Endothelial cell of umbilical vein (primary cell): ENCODE data around the gene TMEM269. TPM values are rescaled to one million over a fixed set of nuclear protein-coding genes. Genes with fewer than 3 reads are reported as not detected.

Source experiments
- BruUV-seq: library from RNA; stranded (reverse); fragments of 400-500 nt; replicated peaks from 2 replicates; lab custom pipeline; 2021; lab: Mats Ljungman, UMichigan
- CTCF ChIA-PET: fragments of 300-600, 350-600 bp; sonication (Branson Sonifier 250); formaldehyde crosslinking; loops from one replicate; lab custom pipeline; 2021; ENCODE audit warnings: antibody characterized with exemption, inconsistent platforms; lab: Charles Lee
- POLR2A ChIA-PET: fragments of 300-600, 350-600 bp; sonication (Branson Sonifier 250); formaldehyde crosslinking; loops from one replicate; lab custom pipeline; 2021; ENCODE audit warnings: antibody characterized with exemption, inconsistent platforms; lab: Charles Lee
- DNase-seq: peaks from one replicate; pipeline ENCODE4 v3.0.0-alpha.2; 2011; ENCODE audit warnings: low read depth, low spot score
- FAIRE-seq: peaks from 2 replicates; lab custom pipeline; 2011; peaks lifted over from hg19 to GRCh38; lab: Jason Lieb, UNC
- H2AFZ ChIP-seq: 2 replicates; pipeline ENCODE4 v1.6.0; 2012; ENCODE audit warnings: low read depth, low read length, control low read depth, inconsistent platforms
- H3K27ac ChIP-seq: 2 replicates; pipeline ENCODE4 v1.5.1; 2011; ENCODE audit warnings: low read depth, mild to moderate bottlenecking, control low read depth, low read length, moderate library complexity; ENCODE audit not compliant: insufficient read depth
- H3K27me3 ChIP-seq, 2 experiments: 2 replicates each; pipeline versions ENCODE4 v1.6.0 to v1.6.1; 2011; ENCODE audit warnings: low read length in 2 of 2, mixed read lengths in 1 of 2; ENCODE audit not compliant: control insufficient read depth in 2 of 2, insufficient read depth in 2 of 2
- H3K36me3 ChIP-seq, 2 experiments: 2 replicates in 1 of 2; 3 replicates in 1 of 2; pipeline ENCODE4 v1.5.1; 2011; ENCODE audit warnings: low read length in 2 of 2, mild to moderate bottlenecking in 1 of 2, moderate library complexity in 1 of 2; ENCODE audit not compliant: control insufficient read depth in 2 of 2, insufficient read depth in 2 of 2; ENCODE audit errors: extremely low read depth in 1 of 2
- H3K4me1 ChIP-seq: 3 replicates; pipeline ENCODE4 v1.5.1; 2011; ENCODE audit warnings: mild to moderate bottlenecking, low read length; ENCODE audit not compliant: control insufficient read depth, insufficient read depth; ENCODE audit errors: extremely low read depth
- H3K4me2 ChIP-seq: 2 replicates; pipeline ENCODE4 v1.6.1; 2011; ENCODE audit warnings: low read length, control low read depth, mixed read lengths; ENCODE audit not compliant: insufficient read depth
- H3K4me3 ChIP-seq, 3 experiments: fragments of 200-600 bp in 1 of 3; sonication (generic), shearing (Covaris generic) in 1 of 3; replicated peaks in 1 of 3; 2 replicates each; pipeline ENCODE4 v1.5.1; 2011 to 2016; ENCODE audit warnings: control low read depth in 3 of 3, low read length in 3 of 3, mild to moderate bottlenecking in 2 of 3, inconsistent platforms in 1 of 3, low read depth in 1 of 3, moderate library complexity in 1 of 3; ENCODE audit not compliant: insufficient read depth in 1 of 3
- H3K79me2 ChIP-seq: 2 replicates; pipeline ENCODE4 v1.6.0; 2012; ENCODE audit warnings: low read length, inconsistent platforms; ENCODE audit not compliant: control insufficient read depth, insufficient read depth
- H3K9ac ChIP-seq: replicated peaks from 2 replicates; pipeline ENCODE3; 2011; ENCODE audit warnings: low read length, control low read depth; ENCODE audit not compliant: insufficient read depth; ENCODE audit errors: extremely low read depth
- H3K9me1 ChIP-seq: replicated peaks from 3 replicates; pipeline ENCODE4 v1.6.0; 2011; ENCODE audit warnings: mild to moderate bottlenecking, low read length; ENCODE audit not compliant: control insufficient read depth, insufficient read depth; ENCODE audit errors: extremely low read depth
- H3K9me3 ChIP-seq: replicated peaks from 2 replicates; pipeline ENCODE4 v1.5.1; 2012; ENCODE audit warnings: low read length, inconsistent platforms; ENCODE audit not compliant: control insufficient read depth, insufficient read depth
- H4K20me1 ChIP-seq: replicated peaks from 2 replicates; pipeline ENCODE3; 2011; ENCODE audit warnings: mild to moderate bottlenecking, low read length; ENCODE audit not compliant: control insufficient read depth, insufficient read depth; ENCODE audit errors: extremely low read depth
- CTCF ChIP-seq, 2 donors: IDR thresholded peaks; 1 replicate in 1 of 2; 2 replicates in 1 of 2; pipeline ENCODE4 v1.5.1; 2011; ENCODE audit warnings: low read length in 2 of 2, mild to moderate bottlenecking in 2 of 2, moderate library complexity in 2 of 2, control low read depth in 1 of 2, inconsistent platforms in 1 of 2, low read depth in 1 of 2; ENCODE audit not compliant: insufficient read depth in 1 of 2; ENCODE audit errors: extremely low read depth in 1 of 2
- EZH2 ChIP-seq: IDR thresholded peaks from 2 replicates; pipeline ENCODE4 v1.6.1; 2012; ENCODE audit warnings: borderline replicate concordance, low read depth, mild to moderate bottlenecking, moderate library complexity, low read length, inconsistent platforms; ENCODE audit not compliant: severe bottlenecking
- FOS ChIP-seq: IDR thresholded peaks from 2 replicates; pipeline ENCODE4 v1.6.1; 2011; ENCODE audit warnings: mild to moderate bottlenecking, low read length, moderate library complexity, borderline replicate concordance; ENCODE audit not compliant: insufficient read depth
- GATA2 ChIP-seq: IDR thresholded peaks from 2 replicates; pipeline ENCODE4 v1.7.0; 2011; ENCODE audit warnings: low read depth, mild to moderate bottlenecking, moderate library complexity, mixed read lengths, low read length; ENCODE audit not compliant: insufficient read length, insufficient read depth
- JUN ChIP-seq: IDR thresholded peaks from 2 replicates; pipeline ENCODE4 v1.6.1; 2011; ENCODE audit warnings: borderline replicate concordance, low read depth; ENCODE audit not compliant: insufficient read length, insufficient read depth
- MAX ChIP-seq: IDR thresholded peaks from 2 replicates; pipeline ENCODE4 v1.6.1; 2011; ENCODE audit not compliant: insufficient read depth, insufficient read length
- MYC ChIP-seq: IDR thresholded peaks from one replicate; pipeline ENCODE4 v1.6.1; 2011; ENCODE audit warnings: mild to moderate bottlenecking, low read depth, low read length
- POLR2A ChIP-seq: IDR thresholded peaks from 2 replicates; pipeline ENCODE4 v1.6.1; 2012; ENCODE audit warnings: low read depth, mild to moderate bottlenecking, control low read depth, low read length
- POLR2AphosphoS5 ChIP-seq: IDR thresholded peaks from 2 replicates; pipeline ENCODE4 v1.6.1; 2012; ENCODE audit warnings: low read depth, mild to moderate bottlenecking, control low read depth, low read length, moderate library complexity; ENCODE audit not compliant: insufficient read depth
- dilution Hi-C: fragments of 300-500 bp; cut with MboI; formaldehyde crosslinking; loops from one replicate; pipeline ENCODE4 v1.15.0; 2019; ENCODE audit warnings: low sequenced_read_pairs; ENCODE audit not compliant: extremely low pct_ligation_motif_present
- intact Hi-C: fragments of 100-400 bp; cut with micrococcal nuclease; formaldehyde crosslinking; loops from one replicate; pipeline ENCODE4 v1.10.0; 2022
- polyA plus RNA-seq, 4 experiments: library from polyadenylated mRNA; depleted of rRNA in 3 of 4; stranded (reverse) in 3 of 4; unstranded in 1 of 4; fragments of >200 nt; gene quantifications; 2 replicates each; pipeline versions ENCODE4 v1.2.1 to v1.2.3, GENCODE V29; 2011 to 2012; ENCODE audit warnings: missing spikeins in 1 of 4
- total RNA-seq: library from RNA; stranded (reverse); gene quantifications from 2 replicates; pipeline ENCODE4 v1.2.3, GENCODE V29; 2021

The TMEM269 gene
- total and polyA plus RNA-seq, 2 donors (not counting 3 experiments of a cell fraction or from before 2014, with no cell fraction given) = 0.03 TPM; not detected in 1

- Histone ChIP-seq H3K9me1 (no peaks in the 10 kb centered on the region), H3K4me3 (no peak overlapping the region), H3K4me2 (no peak overlapping the region), H3K27me3 (no peaks in the 10 kb centered on the region), H3K9me3 (no peaks in the 10 kb centered on the region), H3K79me2 (no peaks in the 10 kb centered on the region), H3K4me1 (peaks cover 6% of the 10 kb centered on the region), H4K20me1 (no peaks in the 10 kb centered on the region), H3K36me3 (no peaks in the 10 kb centered on the region), H3K9ac (no peak overlapping the region), H2AFZ (no peak overlapping the region), H3K27ac (no peak overlapping the region)
- no TSS peak for BruUV-seq
- ChIA-PET POLR2A (no interaction called here), CTCF (no interaction called here)
- intact Hi-C loops (no loop called here), dilution Hi-C loops (no loop called here)
- DNase-seq = no peak
- TF ChIP-seq CTCF (IDR thresholded peaks at IDR 0.05; ENCODE audit: extremely low read depth in 1 of 2, insufficient read depth in 1 of 2, low read depth in 1 of 2, low read length in 2 of 2) = no peak
- no peak for TF ChIP-seq JUN
- no peak for TF ChIP-seq MAX
- TF ChIP-seq EZH2 = no peak
- TF ChIP-seq MYC = no peak
- TF ChIP-seq POLR2AphosphoS5 = no peak
- TF ChIP-seq GATA2 = no peak
- no peak for TF ChIP-seq POLR2A
- TF ChIP-seq FOS = no peak
- no peak for FAIRE-seq
Measured at GRCh38 chr1:42841010-42841409, 56.2 kb downstream of the TMEM269 start.
